GM13977 (cell line): ENCODE measurements around the gene HSPB8.

Experiments
- DNase-seq: peaks from one replicate; pipeline ENCODE4 v3.0.0; 2012; ENCODE audit warnings: low spot score
- in situ Hi-C: fragments of 300-500 bp; cut with MboI; formaldehyde crosslinking; loops from one replicate; pipeline ENCODE4 v1.12.0; 2022; ENCODE audit warnings: low sequenced_read_pairs, low pct_unique_long_range_greater_than_20kb, mixed read lengths, inconsistent platforms; ENCODE audit not compliant: unreplicated experiment
- TF ChIP-seq, protein P1 (sequence below): IDR thresholded peaks from 2 replicates; pipeline ENCODE4 v1.5.1; 2012; ENCODE audit warnings: mild to moderate bottlenecking, control low read depth; ENCODE audit not compliant: insufficient read depth; ENCODE audit errors: extremely low read depth, missing control alignments

HSPB8 gene

GRCh38 chr12:119202544-119202943 is 23.8 kb downstream of the HSPB8 start:
- TF ChIP-seq, protein P1, sequence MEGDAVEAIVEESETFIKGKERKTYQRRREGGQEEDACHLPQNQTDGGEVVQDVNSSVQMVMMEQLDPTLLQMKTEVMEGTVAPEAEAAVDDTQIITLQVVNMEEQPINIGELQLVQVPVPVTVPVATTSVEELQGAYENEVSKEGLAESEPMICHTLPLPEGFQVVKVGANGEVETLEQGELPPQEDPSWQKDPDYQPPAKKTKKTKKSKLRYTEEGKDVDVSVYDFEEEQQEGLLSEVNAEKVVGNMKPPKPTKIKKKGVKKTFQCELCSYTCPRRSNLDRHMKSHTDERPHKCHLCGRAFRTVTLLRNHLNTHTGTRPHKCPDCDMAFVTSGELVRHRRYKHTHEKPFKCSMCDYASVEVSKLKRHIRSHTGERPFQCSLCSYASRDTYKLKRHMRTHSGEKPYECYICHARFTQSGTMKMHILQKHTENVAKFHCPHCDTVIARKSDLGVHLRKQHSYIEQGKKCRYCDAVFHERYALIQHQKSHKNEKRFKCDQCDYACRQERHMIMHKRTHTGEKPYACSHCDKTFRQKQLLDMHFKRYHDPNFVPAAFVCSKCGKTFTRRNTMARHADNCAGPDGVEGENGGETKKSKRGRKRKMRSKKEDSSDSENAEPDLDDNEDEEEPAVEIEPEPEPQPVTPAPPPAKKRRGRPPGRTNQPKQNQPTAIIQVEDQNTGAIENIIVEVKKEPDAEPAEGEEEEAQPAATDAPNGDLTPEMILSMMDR = no peak
- in situ Hi-C loops = no loop called here
- DNase-seq = no peak

DNA sequence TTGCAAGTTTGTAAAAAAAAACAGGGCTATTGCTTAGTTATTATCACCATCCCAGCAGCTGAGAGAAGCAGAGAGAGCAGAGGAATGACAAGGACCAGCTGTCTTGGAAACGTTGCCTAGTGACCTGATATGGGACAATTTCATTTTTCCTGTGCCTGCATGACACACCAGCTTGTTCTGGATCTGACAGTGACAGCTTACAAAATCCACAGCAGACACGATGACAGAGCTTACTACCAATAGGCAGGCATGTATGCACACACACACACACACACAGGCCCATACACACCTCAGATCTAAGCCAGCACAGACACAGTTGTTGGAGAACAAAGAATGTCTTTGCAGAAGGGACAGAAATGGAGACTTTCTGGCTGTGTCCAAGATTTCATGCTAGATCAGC is 25.4 kb downstream of the HSPB8 start:
- DNase-seq = no peak
- TF ChIP-seq, protein P1 = no peak
- in situ Hi-C loops = no loop called here

GRCh38 chr12:119204671-119205285 is 26.0 kb downstream of the HSPB8 start:
- no peak for DNase-seq
- in situ Hi-C loops = no loop called here
- TF ChIP-seq, protein P1 = no peak

DNA sequence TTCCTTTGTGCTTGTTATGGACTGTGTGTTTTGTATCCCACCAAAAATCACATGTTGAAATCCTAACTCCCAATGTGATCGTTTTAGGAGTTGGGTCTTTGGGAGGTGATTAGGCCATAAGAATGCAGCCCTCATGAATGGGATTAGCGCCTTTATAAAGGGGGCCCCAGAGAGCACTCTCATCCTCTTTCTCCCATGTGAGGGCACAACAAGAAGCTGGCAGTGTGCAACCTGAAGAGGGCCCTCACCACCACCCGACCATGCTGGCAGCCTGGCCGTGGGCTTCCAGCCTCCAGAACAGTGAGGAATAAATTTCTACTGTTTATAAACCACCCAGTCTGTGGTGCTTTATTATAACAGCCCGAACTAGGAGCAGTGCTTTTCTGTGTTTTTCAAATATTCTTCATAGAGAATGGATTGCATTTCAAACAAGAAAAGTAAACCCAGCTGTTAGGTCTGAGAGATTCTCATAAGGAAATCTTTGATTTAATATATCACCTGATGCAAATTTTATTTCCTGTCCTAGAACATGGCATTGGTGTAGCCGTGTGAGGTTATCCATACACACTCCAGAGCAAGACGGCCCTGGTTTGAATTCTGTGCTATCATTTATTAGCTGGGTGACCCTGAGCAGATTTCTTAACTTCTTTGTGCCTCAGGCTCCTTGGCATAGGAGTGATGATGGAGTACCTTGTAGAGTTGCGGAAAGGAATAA is 27.8 kb downstream of the HSPB8 start:
- TF ChIP-seq, protein P1 = no peak
- DNase-seq = no peak
- in situ Hi-C loops = no loop called here

GRCh38 chr12:119207063-119207560 is 28.4 kb downstream of the HSPB8 start:
- TF ChIP-seq, protein P1 = no peak
- no peak for DNase-seq
- in situ Hi-C loops = no loop called here

GRCh38 chr12:119208626-119209061 is 29.9 kb downstream of the HSPB8 start:
- DNase-seq = no peak
- in situ Hi-C loops = no loop called here
- TF ChIP-seq, protein P1 = no peak
